GM23248 (cell line): Measurements from ENCODE around the gene CACFD1.

ENCODE experiments used
- EZH2 ChIP-seq: fragments of 200-600 bp; sonication (generic); IDR thresholded peaks from 2 replicates; pipeline ENCODE4 v1.6.1; 2018; ENCODE audit warnings: antibody characterized with exemption, mild to moderate bottlenecking; ENCODE audit not compliant: insufficient read depth, poor library complexity, severe bottlenecking
- EZH2phosphoT487 ChIP-seq: fragments of 200-600 bp; sonication (generic); IDR thresholded peaks from 2 replicates; pipeline ENCODE4 v1.6.1; 2018; ENCODE audit warnings: antibody characterized with exemption, moderate library complexity, mild to moderate bottlenecking, low read depth; ENCODE audit not compliant: insufficient read depth

- no peak for TF ChIP-seq EZH2
- TF ChIP-seq EZH2phosphoT487 = no peak
Observed at GRCh38 chr9:133511607-133512006, 51.8 kb downstream of the CACFD1 start.
